VCaP (cell line): Measurements from ENCODE around the gene RAB33B.

Experiments used
- H3K27ac ChIP-seq: fragments of 450-650 bp; 2 replicates; pipeline ENCODE4 v1.5.1; 2017
- TF ChIP-seq, protein P1 (sequence below): fragments of 450-650 bp; conservative IDR thresholded peaks from 2 replicates; pipeline ENCODE4 v1.5.1; 2017; ENCODE audit warnings: mild to moderate bottlenecking, moderate library complexity

RAB33B gene

DNA sequence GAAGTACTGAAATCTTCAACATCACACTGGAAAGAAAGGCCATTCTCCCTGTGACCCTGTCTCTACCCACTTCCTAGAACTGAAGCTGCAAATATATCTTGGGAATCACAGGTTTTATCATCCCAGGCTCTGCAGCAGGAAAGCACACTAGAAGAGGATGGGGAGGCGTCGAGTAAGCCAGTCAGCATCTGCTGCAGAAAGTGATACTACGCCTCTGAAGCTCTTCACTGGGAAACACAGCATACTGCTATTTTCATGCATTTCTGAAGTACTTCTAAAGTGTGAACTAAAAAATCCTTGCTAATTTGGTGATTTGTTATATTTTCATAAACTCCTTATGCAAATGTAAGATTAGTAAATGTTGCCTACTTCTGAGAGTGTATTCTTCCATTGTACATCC, 29.1 kb downstream of the RAB33B start:
- H3K27ac ChIP-seq: no peak overlapping the region

DNA sequence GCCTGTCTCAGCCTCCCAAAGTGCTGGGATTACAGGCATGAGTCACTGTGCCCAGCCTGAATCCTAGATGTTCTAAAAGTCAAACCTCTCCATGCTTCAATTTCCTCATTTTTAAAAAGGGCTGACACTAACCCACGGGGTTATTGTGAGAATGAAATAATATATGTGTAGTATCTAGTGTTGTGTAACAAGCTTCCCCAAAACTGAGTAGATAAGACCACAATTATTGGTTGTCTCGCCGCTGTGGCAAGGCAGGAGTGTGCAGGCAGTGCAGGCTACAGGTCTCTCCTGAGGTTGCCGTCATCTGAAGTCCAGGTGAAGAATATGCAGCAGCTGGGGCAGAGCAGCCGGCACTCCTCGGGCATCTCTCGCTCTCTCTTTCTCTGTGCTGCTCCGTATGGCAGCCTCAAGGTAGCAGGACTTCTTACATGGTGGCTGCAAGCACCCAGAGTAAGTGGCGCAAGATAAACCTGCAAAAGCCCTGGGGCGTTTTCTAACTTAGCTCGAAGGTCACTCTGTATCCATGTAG, 30.9 kb downstream of the RAB33B start:
- TF ChIP-seq, protein P1, sequence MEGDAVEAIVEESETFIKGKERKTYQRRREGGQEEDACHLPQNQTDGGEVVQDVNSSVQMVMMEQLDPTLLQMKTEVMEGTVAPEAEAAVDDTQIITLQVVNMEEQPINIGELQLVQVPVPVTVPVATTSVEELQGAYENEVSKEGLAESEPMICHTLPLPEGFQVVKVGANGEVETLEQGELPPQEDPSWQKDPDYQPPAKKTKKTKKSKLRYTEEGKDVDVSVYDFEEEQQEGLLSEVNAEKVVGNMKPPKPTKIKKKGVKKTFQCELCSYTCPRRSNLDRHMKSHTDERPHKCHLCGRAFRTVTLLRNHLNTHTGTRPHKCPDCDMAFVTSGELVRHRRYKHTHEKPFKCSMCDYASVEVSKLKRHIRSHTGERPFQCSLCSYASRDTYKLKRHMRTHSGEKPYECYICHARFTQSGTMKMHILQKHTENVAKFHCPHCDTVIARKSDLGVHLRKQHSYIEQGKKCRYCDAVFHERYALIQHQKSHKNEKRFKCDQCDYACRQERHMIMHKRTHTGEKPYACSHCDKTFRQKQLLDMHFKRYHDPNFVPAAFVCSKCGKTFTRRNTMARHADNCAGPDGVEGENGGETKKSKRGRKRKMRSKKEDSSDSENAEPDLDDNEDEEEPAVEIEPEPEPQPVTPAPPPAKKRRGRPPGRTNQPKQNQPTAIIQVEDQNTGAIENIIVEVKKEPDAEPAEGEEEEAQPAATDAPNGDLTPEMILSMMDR: no peak
- H3K27ac ChIP-seq: no peak overlapping the region

More for the DNA sequence above, 29.1 kb downstream of the RAB33B start:
- TF ChIP-seq, protein P1: no peak

DNA sequence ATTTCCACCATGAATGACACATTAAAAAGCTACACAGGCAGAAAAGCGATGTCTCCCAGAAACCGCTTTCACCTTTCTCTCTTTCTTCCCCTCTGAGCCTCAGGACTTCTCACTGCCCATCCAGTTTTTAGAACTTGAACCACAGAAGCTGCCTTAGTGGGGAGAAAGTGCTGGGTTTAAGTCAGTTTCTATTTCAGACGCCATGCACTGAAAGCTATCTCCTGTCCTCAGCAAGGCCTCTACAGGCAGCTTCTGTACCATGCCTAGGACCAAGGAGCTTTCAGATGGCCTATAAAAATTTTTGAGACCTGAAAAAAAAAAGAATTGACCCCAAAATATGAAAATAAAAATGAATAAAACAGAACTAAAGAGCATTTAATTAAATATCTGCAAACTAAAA, 34.5 kb downstream of the RAB33B start:
- TF ChIP-seq, protein P1: no peak
- H3K27ac ChIP-seq: no peak overlapping the region

DNA sequence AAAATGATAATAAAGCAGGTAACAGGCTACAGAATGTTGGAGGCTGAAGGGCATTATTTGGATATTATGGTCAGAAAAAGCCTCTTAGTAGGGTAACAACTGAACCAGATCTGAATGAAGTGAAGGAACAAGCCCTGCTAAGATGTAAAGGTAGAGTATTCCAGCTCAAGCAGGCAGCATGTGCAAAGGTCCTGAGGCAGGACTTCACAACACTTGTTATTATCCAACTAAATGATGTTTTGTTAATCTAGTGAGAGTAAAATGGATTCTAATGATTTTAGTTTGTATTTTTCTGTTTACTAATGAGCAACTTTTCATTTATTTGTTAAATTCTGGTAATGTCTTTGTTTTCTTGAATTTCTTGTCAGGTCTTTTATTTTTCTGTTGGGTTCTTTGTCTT, 35.7 kb downstream of the RAB33B start:
- TF ChIP-seq, protein P1: no peak

DNA sequence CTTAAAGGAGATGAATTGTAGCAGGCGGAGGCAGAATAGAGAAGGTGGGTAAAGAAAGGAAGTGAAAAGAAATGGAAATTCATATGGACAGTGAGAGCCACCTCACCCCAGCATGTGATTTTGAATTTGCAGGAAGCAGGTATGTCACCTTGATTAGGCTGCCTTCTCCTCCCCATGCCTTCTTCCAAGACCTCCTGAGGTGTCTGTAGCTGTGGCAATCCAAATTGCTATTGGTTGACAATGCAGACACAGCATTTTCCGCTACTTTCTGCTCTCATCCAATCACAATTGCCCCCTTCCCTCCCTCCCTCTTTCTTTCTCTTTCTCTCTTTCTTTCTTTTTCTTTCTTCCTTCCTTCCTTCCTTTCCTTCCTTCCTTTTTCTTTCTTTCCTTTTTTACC, 38.5 kb downstream of the RAB33B start:
- TF ChIP-seq, protein P1: no peak
- no peak overlapping the region for H3K27ac ChIP-seq

More for the DNA sequence above, 35.7 kb downstream of the RAB33B start:
- no peak overlapping the region for H3K27ac ChIP-seq

DNA sequence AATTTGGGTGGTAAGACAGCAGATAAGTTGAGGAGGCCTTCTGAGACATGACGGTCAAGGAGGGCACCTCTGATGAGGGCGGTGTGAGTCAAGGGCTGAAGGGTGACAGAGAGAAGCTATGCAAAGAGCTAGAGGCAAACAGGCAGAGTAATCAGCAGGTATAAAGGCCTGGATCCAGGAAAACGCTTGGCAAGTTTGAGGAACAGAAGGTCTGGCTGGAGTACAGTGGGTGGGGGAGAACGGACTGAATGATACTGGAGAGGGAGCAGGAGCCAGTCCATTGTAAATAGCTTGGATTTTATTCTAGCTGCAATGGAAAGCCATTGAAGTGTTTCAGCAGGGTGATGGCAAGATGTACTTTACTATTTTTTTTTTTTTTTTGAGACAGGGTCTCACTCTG, 39.3 kb downstream of the RAB33B start:
- H3K27ac ChIP-seq: no peak overlapping the region
- TF ChIP-seq, protein P1: no peak

DNA sequence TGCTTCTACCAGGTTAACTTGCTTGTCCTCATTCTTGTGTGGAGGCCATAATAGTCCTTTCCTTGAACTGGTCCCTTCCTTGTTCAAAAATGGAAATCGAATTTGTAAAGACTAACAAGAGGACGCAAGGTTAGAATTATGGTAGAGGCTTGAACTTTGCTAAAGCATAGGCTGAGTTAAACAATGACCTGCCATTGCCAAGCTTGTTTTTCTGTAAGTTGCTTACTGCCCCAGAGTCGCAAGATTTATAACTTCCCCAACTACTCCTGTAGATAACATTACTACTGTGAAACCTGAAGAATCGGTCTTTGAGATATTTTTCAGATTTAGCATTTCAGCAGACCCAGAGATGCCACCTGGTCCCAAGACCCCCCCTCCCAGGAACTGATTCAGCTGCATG, 45.3 kb downstream of the RAB33B start:
- TF ChIP-seq, protein P1: no peak
- H3K27ac ChIP-seq: no peak overlapping the region
